GM21367 (cell line): ENCODE results near the gene TAT.
"Not testable (repeated sequence)": the region's sequence is repeated elsewhere in the genome, so short reads cannot be mapped to it uniquely, and the experiment has no call there.

ENCODE experiments used
- ATAC-seq: cut with Tn5 transposase; IDR thresholded peaks from one replicate; pipeline ENCODE4 v1.9.1; 2021; ENCODE audit not compliant: unreplicated experiment

Gene TAT

DNA sequence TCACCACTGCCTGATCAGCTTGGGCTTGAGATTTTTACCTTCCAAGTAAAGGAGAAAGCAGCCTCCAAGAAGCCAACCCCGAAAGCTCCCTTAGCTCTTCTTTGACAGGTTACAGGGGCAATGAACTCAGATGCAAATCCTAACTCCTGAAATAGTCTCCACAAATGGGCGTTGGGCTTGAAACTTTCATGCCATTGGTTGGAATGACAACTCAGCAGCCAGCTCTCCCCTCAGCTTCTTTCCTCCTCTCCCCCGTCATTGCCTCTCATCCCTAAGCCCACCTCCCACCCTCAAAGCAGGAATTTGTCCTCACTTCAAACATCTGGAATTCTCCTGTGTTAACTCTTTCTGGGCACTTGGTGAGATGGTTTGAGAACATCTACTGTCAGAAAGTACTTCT lies at the start of gene TAT:
Gene TAT (minus strand): TSS at position 122 of the 400 bp plus-strand sequence. CDS start 677 bp downstream, outside the sequence.
- no peak for ATAC-seq

DNA sequence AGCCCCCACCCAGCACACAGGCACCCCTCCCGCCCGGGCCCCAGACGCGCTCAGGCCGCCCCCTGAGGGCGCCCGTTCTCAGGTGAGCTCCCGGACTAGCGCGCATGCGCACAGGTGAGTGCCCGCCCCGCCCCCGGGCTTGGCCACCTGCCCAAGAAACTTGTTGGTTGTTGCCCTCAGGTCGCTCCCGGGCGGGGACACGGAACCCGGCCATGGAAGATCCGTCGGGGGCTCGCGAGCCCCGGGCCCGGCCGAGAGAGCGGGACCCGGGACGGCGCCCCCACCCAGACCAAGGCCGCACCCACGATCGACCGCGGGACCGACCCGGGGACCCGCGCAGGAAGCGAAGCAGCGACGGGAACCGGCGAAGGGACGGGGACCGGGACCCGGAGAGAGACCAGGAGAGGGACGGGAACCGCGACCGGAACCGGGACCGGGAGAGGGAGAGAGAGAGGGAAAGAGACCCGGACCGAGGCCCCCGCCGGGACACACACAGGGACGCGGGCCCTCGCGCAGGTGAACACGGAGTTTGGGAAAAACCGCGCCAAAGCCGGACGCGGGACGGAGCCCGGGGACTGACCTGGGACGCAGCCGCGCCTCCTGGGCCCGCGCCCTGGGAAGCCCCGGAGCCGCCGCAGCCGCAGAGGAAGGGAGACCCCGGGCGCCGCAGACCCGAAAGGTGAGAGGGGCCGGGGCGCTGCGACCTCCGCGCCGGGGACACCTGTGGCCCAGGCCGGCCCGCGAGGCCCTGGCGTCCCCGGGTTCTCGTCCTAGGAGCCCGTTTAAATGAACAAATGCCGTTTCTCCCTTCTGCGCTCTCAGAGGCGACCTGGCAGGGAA lies 49.3 kb upstream of the TAT start, which contains the start of gene MARVELD3:
Gene MARVELD3 (plus strand): TSS at position 167 of the 840 bp plus-strand sequence. CDS start 46 bp downstream, at position 213.
- no peak for ATAC-seq

DNA sequence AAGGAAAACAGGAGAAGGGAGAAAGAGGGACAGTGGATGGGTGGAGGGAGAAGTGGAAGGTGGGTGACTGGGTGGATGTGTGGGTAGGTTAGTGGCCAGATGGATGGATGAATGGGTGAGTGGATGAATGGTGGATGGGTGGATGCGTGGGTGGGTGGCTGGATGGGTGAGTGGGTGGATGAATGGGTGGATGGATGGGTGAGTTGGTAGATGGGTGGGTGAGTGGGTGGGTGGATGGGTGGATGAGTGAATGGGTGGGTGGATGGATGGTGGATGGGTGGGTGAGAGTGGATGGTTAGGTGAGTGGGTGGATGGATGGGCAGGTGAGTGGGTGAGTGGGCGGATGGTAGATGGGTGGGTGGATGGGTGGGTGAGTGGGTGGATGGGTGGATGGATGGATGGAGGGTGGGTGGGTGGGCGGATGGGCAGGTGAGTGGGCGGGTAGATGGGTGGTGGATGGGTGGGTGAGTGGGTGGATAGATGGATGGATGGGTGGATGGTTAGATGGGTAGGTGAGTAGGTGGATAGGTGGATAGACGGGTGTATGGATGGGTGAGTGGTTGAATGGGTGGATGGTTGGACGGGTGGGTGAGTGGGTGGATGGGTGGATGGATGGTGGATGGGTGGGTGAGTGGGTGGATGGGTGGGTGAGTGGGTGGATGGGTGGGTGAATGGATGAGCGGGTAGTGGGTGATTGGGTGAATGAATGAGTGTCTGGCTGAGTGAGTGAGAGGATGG lies 48.4 kb upstream of the TAT start:
- no peak for ATAC-seq

DNA sequence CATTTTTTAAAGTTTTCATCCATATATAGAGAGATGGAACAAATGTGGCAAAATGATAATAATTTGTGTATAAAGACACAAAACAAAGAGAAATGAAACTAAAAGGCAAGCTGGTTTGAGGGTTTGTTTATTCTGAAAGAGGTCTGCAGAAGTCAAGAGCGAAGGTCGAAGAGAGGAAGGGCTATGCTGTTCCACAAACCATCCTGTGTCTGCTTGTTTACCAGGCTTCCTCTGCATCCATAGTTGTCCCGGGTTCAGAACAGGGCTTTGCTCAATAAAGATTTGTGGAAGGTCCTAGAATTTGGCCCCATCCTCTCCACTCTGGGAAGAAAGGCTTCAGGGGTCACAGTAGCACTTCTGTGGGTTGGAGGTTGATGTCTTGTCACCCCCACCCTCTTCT lies 46.7 kb upstream of the TAT start:
- ATAC-seq: no peak

DNA sequence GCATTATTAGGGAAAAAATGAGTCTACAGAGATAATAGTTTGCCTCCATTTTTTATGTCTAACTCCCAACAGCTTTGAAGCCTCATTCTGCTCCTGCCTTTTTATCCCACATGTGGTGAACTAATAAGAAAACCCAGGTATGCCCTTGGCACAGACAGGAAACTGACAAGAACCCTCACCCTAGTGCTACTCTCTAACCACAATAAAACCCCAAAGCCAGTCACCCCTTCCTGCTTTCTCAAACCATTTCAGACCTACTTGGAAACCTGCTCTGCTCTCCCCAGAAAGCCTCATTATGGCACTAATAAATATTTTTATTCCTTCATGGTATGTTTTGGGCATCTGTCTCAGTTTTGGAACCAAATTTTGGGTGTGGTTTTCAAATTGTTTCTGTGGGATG lies 45.2 kb upstream of the TAT start:
- no peak for ATAC-seq

DNA sequence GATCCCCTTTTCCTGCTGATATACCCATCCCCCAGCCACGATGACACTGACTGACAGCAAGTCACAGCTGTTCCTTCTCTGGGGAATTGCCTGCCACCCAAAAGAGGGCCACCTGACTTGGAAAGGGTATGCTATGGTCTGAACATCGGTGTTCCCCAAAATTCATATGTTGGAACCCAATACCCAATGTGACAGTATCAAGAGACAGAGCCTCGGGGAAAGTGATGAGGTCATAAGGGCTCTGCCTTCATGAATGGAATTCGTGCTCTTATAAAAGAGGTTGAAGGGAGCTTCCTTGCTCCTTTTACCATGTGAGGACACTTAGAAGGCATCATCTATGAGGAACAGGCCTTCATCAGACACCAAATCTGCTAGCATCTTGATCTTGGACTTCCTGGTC lies 41.5 kb upstream of the TAT start:
- no peak for ATAC-seq

DNA sequence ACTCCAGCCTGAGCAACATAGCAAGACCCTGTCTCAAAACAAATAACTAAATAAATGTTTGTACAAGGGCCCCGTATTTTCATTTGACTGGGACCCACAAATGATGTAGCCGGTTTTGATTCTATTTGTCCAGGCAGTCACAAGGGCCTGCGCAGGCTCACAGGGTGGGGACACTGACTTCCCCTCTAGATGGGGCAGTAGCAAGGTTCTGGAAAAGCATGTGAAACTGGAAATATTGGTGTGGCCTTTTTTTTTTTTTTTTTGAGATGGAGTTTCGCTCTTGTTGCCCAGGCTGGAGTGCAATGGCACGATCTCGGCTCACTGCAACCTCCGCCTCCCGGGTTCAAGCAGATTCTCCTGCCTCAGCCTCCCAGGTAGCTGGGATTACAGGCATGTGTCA lies 38.1 kb upstream of the TAT start:
- ATAC-seq: not testable (repeated sequence)

DNA sequence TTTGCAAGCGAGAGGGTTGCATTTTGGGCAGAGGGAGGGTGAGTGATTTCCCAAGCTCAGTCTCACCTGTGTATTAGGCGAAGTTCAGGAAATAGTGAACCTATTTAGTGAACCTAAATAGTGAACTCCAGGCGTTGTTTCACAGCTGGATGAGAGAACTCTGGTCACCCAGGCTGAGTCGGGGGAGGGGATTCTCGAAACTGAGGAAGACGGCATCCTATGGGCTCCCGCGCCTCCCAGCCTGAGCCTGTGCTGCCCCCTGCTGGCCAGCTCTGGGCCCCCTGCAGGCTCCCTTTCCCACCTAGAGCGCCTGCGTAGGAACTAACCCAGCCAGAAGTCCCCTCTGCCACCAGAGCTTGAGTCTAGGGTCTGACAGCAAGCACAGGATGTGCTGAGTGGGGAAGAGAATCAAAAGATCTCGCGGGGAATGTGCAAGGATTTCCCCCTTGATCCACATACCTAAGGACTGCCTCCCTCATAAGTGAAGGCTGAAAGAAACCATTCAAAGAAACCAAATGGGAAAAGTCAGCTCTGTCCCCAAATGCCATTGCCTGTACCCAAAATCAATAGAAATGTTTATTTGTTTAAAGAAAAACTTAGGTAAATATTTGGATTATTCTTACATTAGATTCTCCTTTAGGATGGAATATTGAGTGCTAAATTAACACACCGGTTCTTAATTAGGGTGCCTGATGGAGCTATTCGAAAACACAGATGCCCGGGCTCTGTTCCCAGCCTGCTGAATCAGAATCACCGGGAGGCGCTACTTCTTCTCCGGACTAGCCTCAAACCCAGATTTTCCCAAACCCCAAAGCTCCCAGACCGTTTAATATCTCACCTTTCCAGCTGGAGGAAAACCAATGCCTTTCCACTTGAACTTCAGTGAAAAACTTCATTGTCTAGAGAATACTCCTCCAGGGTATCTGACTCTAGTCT lies 34.3 kb upstream of the TAT start:
- peak; percentile 52 for ATAC-seq

DNA sequence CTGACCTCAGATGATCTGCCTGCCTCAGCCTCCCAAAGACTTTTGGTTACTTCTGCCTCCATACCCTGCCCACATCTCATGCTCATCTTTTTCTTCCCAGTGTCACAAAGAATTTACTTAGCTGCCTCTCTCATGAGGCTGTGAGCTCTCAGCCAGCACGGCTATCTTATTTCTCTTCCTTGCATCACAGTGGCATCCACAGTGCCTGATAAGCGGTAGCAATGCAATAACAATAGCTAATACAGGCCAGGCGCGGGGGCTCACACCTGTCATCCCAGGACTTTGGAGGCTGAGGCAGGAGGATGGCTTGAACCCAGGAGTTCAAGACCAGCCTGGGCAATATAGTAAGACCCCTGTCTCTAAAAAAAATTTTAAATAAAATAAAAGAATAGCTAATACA lies 33.6 kb upstream of the TAT start:
- ATAC-seq: no peak

DNA sequence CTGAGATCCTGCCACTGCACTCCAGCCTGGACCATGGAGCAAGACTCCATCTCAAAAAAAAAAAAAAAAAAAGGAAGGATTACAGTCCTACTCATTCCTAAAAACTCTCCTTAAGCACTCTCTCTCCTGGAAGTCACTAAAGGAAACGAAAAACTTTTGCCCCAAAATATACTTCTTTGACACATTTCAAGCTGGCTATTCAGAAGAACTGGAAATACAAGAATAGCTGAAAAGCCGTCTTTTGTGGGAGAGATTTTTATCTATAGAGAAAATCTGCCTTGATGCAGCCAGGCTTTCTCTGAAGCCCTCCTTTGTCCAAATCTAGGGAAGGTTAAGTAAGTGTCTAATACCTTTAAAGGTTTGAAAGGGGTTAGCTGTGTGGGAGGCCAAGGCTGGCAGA lies 32.2 kb upstream of the TAT start:
- ATAC-seq: no peak

DNA sequence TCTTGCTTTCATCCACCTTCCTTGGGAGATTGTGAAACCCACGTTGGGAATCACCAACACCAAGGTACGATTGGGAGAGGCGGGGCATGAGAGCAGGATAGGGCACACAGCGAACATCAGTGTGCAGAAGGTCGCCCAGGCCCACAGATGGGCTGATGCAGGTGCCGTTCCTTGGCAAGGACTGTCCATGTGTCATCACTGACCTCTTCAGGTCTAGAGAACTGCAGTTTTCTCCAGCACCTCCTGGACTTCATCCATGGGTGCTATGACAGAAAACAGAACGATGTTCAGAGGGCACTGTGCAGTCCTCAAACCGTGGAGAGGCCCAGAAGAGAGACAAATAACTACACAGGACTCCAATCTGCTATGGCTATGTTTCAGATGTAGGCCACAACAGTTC lies 23.9 kb upstream of the TAT start:
- no peak for ATAC-seq

DNA sequence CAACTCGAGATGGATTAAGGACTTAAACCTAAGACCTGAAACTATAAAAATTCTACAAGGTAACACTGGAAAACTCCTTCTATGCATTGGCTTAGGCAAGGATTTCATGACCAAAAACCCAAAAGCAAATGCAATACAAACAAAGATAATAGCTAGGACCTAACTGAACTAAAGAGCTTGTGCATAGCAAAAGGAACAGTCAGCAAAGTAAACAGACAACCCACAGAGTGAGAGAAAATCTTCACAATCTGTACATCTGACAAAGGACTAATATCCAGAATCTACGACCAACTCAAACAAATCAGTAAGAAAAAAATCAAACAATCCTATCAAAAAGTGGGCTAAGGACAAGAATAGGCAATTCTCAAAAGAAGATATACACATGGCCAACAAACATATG lies 21.5 kb upstream of the TAT start:
- ATAC-seq: not testable (repeated sequence)

DNA sequence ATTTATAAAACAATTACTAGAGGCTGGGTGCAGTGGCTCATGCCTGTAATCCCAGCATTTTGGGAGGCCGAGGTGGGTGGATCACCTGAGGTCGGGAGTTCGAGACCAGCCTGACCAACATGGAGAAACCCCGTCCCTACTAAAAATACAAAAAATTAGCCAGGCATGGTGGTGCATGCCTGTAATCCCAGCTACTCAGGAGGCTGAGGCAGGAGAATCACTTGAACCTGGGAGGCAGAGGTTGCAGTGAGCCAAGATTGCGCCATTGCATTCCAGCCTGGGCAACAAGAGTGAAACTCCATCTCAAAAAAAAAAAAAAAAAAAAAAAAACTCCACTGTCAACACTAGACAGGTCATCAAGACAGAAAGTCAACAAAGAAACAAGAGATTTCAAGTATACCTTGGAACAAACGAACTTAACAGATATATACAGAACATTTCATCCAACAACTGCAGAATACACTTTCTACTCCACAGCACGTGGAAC lies 18.5 kb upstream of the TAT start:
- ATAC-seq: not testable (repeated sequence)

DNA sequence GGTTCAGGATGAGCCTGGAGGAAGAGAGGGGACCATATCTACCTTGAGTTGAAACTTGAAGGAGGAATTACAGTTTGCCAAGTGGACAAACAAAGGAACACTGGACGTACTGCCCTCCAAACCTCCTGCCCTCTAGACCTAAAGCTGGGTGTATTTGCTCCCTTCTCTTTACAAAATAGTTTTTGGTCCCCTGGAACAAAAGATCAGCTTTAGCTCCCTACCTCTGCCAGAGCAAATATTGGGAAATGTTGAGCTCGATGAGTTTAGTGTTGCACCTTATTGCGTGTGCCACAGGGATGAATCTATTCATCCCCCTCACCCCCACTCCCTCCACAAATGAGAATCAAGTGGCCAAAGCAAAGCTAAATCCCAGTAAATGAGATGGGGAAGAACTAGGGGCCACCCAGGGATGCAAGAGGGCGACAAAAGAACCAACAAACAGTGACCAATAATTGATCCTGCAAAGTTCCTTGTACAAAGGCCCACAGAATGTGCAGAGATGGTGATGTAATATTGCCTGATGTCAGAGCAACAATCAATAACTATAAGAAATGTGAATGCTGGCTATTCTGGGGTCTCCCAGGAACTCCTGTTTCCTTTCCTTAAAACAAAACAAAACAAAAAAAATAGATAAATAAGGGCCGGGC lies 17.2 kb upstream of the TAT start:
- no peak for ATAC-seq

DNA sequence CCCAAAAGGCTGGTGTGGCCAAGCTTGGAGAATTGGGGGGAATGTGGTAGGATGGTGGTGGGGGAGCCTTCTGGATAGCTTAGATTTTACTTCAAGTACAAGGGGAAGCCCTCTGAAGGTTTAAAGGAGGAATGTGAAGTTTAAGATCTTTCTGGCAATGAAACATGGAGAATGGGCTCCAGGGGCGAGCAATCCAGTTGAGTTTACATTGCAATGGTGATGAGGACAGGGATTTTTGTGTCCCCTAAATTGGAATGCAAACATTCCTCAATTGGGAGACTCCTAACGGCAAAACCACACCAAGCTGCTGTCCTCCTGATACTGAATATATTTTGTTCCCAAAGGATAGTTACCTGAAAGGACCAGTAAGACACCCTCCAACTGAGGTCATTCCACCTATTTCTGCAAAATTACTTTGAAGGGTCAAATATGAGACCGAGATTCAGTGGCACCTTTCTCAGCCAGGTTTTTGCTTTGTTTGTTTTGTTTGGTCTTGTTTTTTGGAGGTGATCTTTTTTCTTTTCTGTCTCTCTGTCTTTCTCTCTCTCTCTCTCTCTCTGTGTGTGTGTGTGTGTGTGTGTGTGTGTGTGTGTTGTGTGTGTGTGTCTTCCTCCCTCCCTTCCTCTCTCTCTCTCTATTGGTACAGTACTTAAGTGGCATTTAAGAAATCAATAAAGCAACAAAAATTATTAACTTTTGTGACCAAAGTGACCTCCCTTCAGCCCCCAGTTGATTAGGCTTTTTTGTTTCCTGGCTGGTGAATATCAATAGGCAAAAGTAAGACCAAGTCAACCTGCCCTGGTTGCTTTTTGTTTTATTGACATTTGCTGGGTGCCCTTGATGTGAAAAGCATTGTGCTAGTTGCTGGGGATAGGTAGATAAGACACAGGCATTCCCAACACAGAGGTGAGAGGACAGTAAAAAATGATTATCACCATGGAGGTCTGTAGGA lies 16.4 kb upstream of the TAT start:
- no peak for ATAC-seq

DNA sequence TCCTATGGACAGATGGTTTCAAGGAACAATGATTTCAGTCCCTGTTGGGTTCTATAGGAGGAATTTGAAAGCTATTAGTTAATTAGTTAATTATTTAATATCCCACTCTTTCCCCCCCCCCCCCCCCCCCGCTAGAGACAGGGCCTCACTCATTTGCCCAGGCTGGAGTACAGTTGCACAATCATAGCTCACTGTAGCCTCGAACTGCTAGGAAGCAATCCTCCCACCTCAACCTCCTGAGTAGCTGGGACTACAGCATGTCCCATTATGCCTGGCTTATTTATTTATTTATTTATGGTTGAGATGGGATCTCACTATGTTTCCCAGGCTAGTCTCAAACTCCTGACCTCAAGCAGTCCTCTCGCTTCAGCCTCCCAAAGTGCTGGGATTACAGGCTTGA lies 15.0 kb upstream of the TAT start:
- no peak for ATAC-seq

DNA sequence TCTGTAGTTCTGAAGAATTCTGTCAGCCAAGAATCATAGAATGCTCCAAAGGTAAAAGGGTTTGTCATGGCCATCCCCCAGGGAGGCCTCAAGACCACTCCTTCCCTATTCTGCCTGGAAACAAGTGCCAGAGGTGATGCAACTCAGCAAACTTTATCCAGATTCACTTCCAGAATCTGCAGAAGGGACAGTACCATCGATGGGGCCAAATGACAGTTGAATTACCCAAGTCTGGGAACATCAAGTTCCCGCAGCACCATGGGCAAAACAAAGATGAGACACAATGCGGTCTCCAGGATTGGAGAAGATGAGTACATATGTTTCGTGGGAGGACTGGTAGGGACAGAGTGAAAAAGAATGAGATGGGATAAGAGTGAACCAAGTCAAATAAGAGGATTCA lies 13.7 kb upstream of the TAT start:
- no peak for ATAC-seq

DNA sequence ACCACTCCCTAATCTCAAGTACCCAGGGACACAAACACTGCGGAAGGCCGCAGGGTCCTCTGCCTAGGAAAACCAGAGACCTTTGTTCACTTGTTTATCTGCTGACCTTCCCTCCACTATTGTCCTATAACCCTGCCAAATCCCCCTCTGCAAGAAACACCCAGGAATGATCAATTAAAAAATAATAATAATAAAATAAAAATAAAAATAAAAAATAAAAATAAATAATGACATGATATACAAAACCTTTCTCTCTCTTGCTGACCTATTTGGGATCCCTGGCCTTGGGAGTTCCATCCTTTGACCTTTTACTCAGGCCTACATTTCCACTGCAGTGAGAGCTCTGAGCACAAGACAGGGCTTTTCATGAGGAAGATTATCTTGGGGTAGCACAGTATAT lies 13.2 kb upstream of the TAT start:
- not testable (repeated sequence) for ATAC-seq

DNA sequence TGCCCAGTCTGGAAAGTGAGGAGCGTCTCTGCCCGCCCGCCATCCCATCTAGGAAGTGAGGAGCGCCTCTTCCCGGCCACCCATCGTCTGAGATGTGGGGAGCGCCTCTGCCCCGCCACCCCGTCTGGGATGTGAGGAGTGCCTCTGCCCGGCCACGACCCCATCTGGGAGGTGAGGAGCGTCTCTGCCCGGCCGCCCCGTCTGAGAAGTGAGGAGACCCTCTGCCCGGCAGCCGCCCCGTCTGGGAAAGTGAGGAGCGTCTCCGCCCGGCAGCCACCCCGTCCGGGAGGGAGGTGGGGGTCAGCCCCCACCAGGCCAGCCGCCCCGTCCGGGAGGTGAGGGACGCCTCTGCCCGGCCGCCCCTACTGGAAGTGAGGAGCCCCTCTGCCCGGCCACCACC lies 12.4 kb upstream of the TAT start:
- not testable (repeated sequence) for ATAC-seq
